Mucosa of stomach (tissue), 1 donor: ENCODE results near the gene THAP12.
"Not testable (repeated sequence)": the region's sequence is repeated elsewhere in the genome, so short reads cannot be mapped to it uniquely, and the experiment has no call there.

Experiments
- H3K27me3 ChIP-seq: one replicate; pipeline ENCODE4 v1.7.0; 2013; ENCODE audit warnings: mild to moderate bottlenecking, low read length; ENCODE audit not compliant: control insufficient read depth, insufficient read depth
- H3K36me3 ChIP-seq: one replicate; pipeline ENCODE4 v1.7.0; 2013; ENCODE audit warnings: low read length; ENCODE audit not compliant: control insufficient read depth, insufficient read depth
- H3K4me1 ChIP-seq: one replicate; pipeline ENCODE4 v1.7.0; 2013; ENCODE audit warnings: mild to moderate bottlenecking, low read length; ENCODE audit not compliant: control insufficient read depth, insufficient read depth
- H3K4me3 ChIP-seq: one replicate; pipeline ENCODE4 v1.7.0; 2013; ENCODE audit warnings: low read length
- H3K9ac ChIP-seq: one replicate; pipeline ENCODE4 v1.7.0; 2013; ENCODE audit warnings: mild to moderate bottlenecking, low read length, moderate library complexity
- H3K9me3 ChIP-seq: one replicate; pipeline ENCODE4 v1.7.0; 2013; ENCODE audit warnings: mild to moderate bottlenecking, low read length, moderate library complexity; ENCODE audit not compliant: control insufficient read depth
- donor health status: Pancreatic carcinoma.

Gene THAP12

DNA sequence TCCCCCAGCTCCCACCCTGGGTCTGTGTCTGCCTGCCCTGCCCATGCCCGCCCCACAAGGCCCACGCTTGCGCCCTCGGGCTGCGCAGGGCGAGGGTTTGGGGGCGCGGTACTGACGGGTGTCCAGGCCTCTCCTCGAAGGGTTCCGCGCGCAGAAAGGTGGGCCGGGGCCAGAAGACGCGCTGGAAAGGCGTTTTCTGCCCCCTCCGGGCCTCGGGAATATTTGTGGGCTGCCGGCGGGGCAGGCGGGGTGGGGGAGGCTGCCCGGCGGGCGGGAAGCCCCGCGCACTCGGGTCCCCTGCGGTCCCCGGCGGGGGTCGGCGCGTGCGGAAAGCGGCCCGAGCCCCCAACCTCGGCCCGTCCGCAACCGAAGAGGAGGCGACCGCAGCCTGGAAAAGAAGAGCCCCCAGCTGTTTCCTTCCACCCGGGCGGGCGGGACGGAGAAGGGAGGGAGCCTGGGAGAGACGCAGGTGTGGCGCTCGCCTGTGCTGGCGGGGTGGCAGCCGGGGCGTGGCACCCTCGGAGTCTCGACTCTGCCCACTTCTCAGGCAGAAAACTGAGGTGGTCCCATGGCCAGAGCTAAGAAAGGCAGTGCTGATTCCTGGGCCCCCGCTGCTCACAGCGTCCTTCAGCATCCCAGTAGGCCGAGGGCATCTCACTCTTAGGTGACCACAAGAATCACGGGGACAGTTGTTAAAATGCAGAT is 59.0 kb downstream of the THAP12 start:
- H3K9ac ChIP-seq, result no peak overlapping the region
- no peaks in the 10 kb centered on the region for H3K9me3 ChIP-seq
- no peaks in the 10 kb centered on the region for H3K4me1 ChIP-seq
- H3K27me3 ChIP-seq, result peaks cover 38% of the 10 kb centered on the region
- no peaks in the 10 kb centered on the region for H3K36me3 ChIP-seq
- no peak overlapping the region for H3K4me3 ChIP-seq

DNA sequence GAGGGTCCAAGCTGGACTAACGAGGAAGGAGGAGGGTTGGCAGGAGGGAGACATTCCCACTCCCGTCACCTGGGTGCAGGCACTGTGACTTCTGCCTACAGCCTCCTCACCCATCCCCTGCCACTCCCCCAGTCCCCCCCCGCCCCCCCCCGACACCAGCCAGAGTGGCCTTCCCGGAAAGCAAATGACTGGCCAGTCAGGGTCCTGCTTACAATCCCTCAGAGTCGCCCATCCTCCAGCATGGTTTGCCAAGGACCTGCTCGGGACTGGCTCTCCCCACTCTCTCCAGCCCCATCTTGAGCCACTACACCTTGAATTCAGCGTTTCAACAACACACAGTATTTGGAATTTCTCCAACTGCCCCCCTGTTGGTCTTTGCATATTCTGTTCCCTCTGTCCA is 59.6 kb downstream of the THAP12 start:
- Histone ChIP-seq H3K9me3 (no peaks in the 10 kb centered on the region), H3K4me3 (no peak overlapping the region), H3K27me3 (peaks cover 38% of the 10 kb centered on the region), H3K36me3 (no peaks in the 10 kb centered on the region), H3K4me1 (no peaks in the 10 kb centered on the region), H3K9ac (no peak overlapping the region)

DNA sequence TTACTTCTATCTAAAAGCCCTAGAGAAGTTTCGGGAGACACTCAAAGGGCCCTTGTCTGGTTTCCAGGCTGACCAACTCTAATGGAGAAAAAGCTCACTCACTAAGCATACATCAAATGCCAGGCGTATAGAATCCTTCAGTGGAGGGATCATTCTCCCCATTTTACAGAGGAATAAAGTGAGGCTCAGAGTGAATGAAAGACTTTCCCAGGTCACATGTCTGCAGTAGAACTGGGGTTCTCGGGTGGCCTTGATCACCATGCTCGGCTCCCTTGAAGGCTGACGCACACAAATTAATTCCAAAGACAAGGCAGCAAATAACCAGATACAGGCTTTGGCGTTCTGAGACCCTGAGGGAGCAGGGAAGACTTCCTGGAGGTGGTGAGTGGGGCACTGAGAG is 60.0 kb downstream of the THAP12 start:
- Histone ChIP-seq H3K36me3 (no peaks in the 10 kb centered on the region), H3K9ac (no peak overlapping the region), H3K9me3 (no peaks in the 10 kb centered on the region), H3K4me1 (no peaks in the 10 kb centered on the region), H3K4me3 (no peak overlapping the region), H3K27me3 (peaks cover 38% of the 10 kb centered on the region)

DNA sequence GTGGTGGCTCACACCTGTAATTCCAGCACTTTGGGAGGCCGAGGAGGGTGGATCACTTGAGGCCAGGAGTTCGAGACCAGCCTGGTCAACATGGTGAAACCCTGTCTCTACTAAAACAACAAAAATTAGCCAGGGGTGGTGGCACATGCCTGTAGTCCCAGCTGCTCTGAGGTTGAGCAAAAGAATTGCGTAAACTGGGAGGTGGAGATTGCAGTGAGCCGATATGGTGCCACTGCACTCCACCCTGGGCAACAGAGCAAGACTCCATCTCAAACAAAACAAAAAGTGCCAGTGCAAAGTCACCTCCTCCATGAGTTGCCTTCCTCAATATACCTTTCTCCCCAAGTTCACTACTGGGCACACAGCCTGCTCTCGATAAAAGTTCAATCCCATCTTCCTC is 61.1 kb downstream of the THAP12 start:
- not testable (repeated sequence) for H3K9me3 ChIP-seq, H3K4me1 ChIP-seq, H3K9ac ChIP-seq, H3K4me3 ChIP-seq, H3K36me3 ChIP-seq
- peaks cover 38% of the 10 kb centered on the region for H3K27me3 ChIP-seq

DNA sequence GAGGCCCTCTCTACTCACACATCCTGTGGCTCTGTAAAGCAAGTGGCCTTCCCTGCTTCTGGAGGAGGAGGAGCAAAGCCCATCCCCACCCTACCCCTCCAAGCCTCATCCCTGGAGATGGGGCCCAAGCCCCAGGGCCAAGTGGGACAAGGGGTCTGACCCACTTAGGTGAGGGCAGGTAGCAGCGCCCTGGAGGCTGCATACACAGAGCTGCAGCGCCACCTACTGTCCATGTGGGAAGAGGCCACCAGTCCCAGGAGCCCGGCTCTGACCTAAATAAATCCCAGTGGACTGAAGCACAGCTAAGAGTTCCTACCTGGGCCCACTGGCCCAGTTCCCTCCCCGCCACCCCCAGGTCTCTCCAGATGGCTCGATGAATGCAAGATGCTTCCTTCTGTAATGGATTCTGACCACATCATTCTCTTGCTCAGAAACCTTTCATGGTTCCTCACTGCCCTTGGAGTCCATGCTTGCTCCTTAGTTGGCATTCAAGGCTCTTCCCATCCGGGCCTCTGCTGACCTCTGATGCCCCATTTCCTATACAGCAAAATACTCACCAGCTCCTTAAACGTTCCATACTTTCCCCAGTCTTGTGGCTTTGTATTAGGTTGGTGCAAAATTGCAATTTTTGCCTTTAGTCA is 62.1 kb downstream of the THAP12 start:
- Histone ChIP-seq H3K9ac (no peak overlapping the region), H3K36me3 (no peaks in the 10 kb centered on the region), H3K4me3 (no peak overlapping the region), H3K27me3 (peaks cover 41% of the 10 kb centered on the region), H3K9me3 (no peaks in the 10 kb centered on the region), H3K4me1 (no peaks in the 10 kb centered on the region)

DNA sequence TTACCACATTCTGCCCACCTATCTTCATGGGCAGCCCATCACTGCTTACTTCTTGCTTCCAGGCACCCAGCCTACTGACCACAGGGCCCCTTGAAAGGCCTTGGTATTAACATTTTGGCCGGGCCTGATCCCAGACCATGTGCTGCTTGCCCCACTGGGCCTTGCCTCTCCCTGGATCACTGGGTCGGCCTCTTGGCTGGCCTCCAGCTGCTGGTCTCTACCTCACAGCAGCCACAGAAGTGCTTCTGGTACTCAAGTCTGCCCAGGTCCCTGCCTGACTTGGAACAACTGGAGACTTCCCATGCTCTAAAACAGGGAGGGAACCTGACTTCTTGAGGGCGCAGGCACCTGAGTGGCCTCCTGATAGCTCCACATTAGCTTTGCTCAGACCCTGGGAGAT is 63.6 kb downstream of the THAP12 start:
- Histone ChIP-seq H3K9me3 (no peaks in the 10 kb centered on the region), H3K27me3 (peaks cover 33% of the 10 kb centered on the region), H3K9ac (no peak overlapping the region)

DNA sequence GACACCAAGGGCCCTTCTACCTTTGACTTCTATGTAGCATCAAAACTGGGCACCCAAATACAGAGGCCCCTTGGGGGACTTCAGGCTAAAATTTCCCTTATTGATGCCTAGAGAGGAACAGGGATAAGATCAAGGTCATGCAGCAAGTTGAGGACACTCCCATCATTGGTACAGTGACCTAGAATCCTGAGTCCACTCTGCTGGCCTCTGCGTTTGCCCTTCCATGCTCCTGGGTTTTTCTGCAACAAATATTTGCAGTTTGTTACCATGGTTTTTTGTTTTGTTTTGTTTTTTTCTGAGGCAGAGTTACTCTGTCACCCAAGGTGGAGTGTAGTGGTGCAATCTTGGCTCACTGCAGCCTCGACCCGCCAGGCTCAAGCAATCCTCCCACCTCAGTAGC is 64.2 kb downstream of the THAP12 start:
- Histone ChIP-seq H3K4me1 (no peaks in the 10 kb centered on the region), H3K27me3 (peaks cover 27% of the 10 kb centered on the region), H3K9ac (no peak overlapping the region), H3K36me3 (no peaks in the 10 kb centered on the region), H3K9me3 (no peaks in the 10 kb centered on the region), H3K4me3 (no peak overlapping the region)

More for the DNA sequence above, 63.6 kb downstream of the THAP12 start:
- Histone ChIP-seq H3K4me3 (no peak overlapping the region), H3K4me1 (no peaks in the 10 kb centered on the region), H3K36me3 (no peaks in the 10 kb centered on the region)

DNA sequence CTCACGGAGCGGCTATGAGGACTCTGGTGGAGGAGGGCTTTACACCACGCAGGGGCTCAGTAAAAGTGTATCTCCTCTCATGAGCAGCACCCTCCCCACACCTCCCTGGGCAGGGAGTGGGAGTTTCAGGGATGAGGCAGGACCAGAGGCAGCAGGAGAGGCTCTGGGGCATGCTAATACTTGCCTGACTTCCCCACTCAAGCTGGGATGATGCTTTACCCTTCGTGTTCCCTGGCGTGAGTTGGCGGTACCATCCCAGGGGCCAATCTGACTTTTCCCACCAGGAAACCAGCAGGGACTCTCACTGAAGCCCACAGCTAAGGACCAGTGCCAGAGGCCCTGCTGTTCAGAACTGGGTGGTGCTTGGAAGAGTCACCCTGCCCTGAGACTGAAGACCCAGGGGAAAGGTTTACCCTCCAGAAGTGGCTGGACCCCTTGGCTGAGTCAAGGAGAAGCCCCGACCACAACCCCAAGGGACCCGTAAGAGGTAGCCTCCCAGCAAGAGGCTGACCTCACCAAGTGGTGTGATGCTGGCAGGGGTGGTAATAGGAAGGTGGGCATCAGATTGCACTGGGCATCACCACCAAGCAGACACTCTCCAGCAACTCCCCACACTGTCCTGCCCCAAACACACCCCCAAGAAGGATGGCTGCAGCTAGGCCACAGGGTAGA is 65.6 kb downstream of the THAP12 start:
- no peaks in the 10 kb centered on the region for H3K36me3 ChIP-seq
- no peaks in the 10 kb centered on the region for H3K4me1 ChIP-seq
- no peaks in the 10 kb centered on the region for H3K9me3 ChIP-seq
- peaks cover 15% of the 10 kb centered on the region for H3K27me3 ChIP-seq
- no peak overlapping the region for H3K9ac ChIP-seq
- H3K4me3 ChIP-seq, result no peak overlapping the region

DNA sequence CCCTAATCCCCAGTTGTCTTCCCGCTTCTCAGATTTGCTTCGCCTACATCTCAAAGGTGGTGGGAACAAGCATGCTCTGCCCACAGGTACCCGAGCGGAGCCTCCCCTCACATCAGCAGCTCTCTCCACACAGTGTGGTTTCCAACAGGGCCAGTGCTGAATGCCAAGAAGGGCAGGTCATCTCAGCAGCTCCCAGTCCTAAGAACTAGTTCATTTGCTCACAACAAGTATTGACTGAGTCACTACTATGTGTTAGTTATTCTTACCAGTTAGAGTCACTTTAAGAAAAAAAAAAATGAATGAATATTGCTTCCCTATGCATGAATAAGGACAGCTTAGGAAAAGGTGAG is 66.2 kb downstream of the THAP12 start:
- H3K9ac ChIP-seq, result no peak overlapping the region
- no peaks in the 10 kb centered on the region for H3K36me3 ChIP-seq

DNA sequence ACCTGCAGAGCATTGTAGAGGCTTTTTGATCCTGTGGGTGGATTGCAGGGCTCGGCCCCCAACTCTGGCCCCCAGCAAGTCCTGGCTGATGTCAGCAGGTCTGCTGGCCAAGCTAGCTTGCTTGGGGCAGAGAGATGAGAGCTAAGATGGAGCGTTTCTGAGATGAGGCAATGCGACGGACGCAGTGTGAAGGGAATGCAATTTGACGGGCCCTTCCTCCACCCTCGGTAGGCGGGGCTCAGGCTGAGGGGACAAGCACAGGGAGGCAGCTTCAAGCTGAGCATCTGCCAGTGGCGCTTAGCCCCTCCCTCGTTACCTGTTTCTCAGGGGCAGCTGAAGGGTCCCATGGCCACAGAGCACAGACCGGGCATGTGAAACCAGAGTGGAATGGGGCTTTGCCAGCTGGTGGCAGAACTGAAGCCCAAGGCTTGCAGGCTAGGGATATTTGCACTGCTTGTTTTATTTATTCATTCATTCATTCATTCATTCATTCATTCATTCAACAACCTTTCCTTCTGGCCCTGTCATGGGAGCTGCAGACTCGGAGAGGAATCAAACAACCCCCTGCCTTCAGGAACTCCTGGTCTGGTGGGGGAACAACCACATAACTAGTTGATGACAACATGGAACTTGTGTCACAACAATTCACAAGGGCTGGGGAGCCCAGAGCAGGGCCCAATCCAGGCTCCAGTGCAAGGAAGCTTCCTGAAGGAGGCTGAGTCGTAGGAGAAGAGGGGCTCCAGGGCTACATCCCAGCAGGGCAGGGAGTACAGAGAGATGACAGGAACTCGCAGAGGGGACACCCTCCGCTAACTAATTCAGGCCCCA is 66.8 kb downstream of the THAP12 start:
- Histone ChIP-seq H3K9me3 (no peaks in the 10 kb centered on the region), H3K9ac (no peak overlapping the region), H3K4me3 (no peak overlapping the region), H3K4me1 (no peaks in the 10 kb centered on the region), H3K36me3 (no peaks in the 10 kb centered on the region), H3K27me3 (peaks cover 11% of the 10 kb centered on the region)

More for the DNA sequence above, 66.2 kb downstream of the THAP12 start:
- no peaks in the 10 kb centered on the region for H3K4me1 ChIP-seq
- no peak overlapping the region for H3K4me3 ChIP-seq
- H3K27me3 ChIP-seq, result peaks cover 11% of the 10 kb centered on the region
- no peaks in the 10 kb centered on the region for H3K9me3 ChIP-seq

DNA sequence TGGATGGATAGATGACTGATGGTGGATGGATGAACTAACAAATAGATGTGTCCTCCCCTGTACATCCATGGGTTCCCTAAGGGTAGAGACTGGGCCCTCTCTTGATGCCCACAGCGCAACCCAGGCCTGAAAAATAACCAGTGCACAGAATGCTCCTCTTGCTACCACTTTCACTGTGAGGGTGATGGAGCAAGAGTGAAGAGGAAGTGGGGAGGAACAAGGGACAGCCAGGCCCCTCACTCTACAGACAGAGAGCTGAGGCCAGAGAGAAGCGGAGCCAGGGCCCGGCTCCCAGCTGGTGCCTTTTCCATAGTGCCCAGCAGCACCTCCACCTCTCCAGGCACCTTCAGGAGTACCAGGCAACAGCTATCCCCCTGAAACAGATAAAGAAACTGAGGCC is 67.7 kb downstream of the THAP12 start:
- no peak overlapping the region for H3K9ac ChIP-seq
- no peaks in the 10 kb centered on the region for H3K9me3 ChIP-seq
- no peak overlapping the region for H3K4me3 ChIP-seq
- H3K27me3 ChIP-seq, result peaks cover 11% of the 10 kb centered on the region
- H3K36me3 ChIP-seq, result no peaks in the 10 kb centered on the region
- no peaks in the 10 kb centered on the region for H3K4me1 ChIP-seq
